H9 (cell line): ENCODE results near the gene IGIP. TPM values are rescaled to one million over a fixed set of nuclear protein-coding genes. Genes with fewer than 3 reads are reported as not detected.

ENCODE experiments used
- DNase-seq: peaks from one replicate; pipeline ENCODE4 v3.0.0-alpha.2; 2017
- H2AFZ ChIP-seq: one replicate; pipeline ENCODE4 v1.6.1; 2013; ENCODE audit warnings: mild to moderate bottlenecking, low read length, control low read depth, moderate library complexity
- H2AK5ac ChIP-seq: 2 replicates; pipeline ENCODE4 v1.6.1; 2013; ENCODE audit warnings: low read length, control low read depth, mixed read lengths; ENCODE audit not compliant: insufficient read length
- H2BK120ac ChIP-seq: one replicate; pipeline ENCODE4 v1.6.1; 2013; ENCODE audit warnings: low read depth, mild to moderate bottlenecking, low read length, control low read depth, inconsistent platforms; ENCODE audit not compliant: poor library complexity, severe bottlenecking
- H2BK12ac ChIP-seq: 2 replicates; pipeline ENCODE4 v1.6.1; 2013; ENCODE audit warnings: low read length, control low read depth, mixed read lengths, low read depth; ENCODE audit not compliant: insufficient read length
- H2BK15ac ChIP-seq: 2 replicates; pipeline ENCODE4 v1.6.1; 2013; ENCODE audit warnings: low read depth, low read length, control low read depth
- H2BK20ac ChIP-seq: one replicate; pipeline ENCODE4 v1.6.1; 2013; ENCODE audit warnings: low read depth, mild to moderate bottlenecking, low read length, control low read depth, inconsistent platforms; ENCODE audit not compliant: poor library complexity, severe bottlenecking
- H2BK5ac ChIP-seq: 2 replicates; pipeline ENCODE4 v1.6.1; 2013; ENCODE audit warnings: low read length, control low read depth, mixed read lengths; ENCODE audit not compliant: insufficient read length
- H3K14ac ChIP-seq: 2 replicates; pipeline ENCODE4 v1.6.1; 2013; ENCODE audit warnings: low read length, control low read depth; ENCODE audit not compliant: insufficient read depth
- H3K18ac ChIP-seq: 2 replicates; pipeline ENCODE4 v1.6.1; 2013; ENCODE audit warnings: low read depth, mild to moderate bottlenecking, mixed read lengths, low read length, control low read depth; ENCODE audit not compliant: insufficient read length
- H3K23ac ChIP-seq: 2 replicates; pipeline ENCODE4 v1.6.1; 2013; ENCODE audit warnings: low read length, control low read depth, mixed read lengths, low read depth; ENCODE audit not compliant: insufficient read length
- H3K23me2 ChIP-seq: 2 replicates; pipeline ENCODE4 v1.6.1; 2013; ENCODE audit warnings: low read depth, mild to moderate bottlenecking, mixed read lengths, low read length, control low read depth; ENCODE audit not compliant: insufficient read length, poor library complexity, severe bottlenecking
- H3K27ac ChIP-seq: 2 replicates; pipeline ENCODE4 v1.5.1; 2013; ENCODE audit warnings: low read length, control low read depth, mixed read lengths, low read depth; ENCODE audit not compliant: insufficient read length
- H3K27me3 ChIP-seq: 2 replicates; pipeline ENCODE4 v1.6.1; 2013; ENCODE audit warnings: low read length, control low read depth, inconsistent platforms; ENCODE audit not compliant: insufficient read depth
- H3K4ac ChIP-seq: 2 replicates; pipeline ENCODE4 v1.6.1; 2013; ENCODE audit warnings: low read depth, mild to moderate bottlenecking, control low read depth, inconsistent platforms, low read length, moderate library complexity
- H3K4me1 ChIP-seq: 2 replicates; pipeline ENCODE4 v1.6.1; 2013; ENCODE audit warnings: low read length, control low read depth, inconsistent platforms; ENCODE audit not compliant: insufficient read depth
- H3K4me2 ChIP-seq: 2 replicates; pipeline ENCODE4 v1.6.1; 2013; ENCODE audit warnings: low read length, control low read depth, mixed read lengths; ENCODE audit not compliant: insufficient read length, insufficient read depth
- H3K56ac ChIP-seq: 2 replicates; pipeline ENCODE4 v1.6.1; 2013; ENCODE audit warnings: low read depth, mild to moderate bottlenecking, mixed read lengths, low read length, control low read depth; ENCODE audit not compliant: insufficient read length
- H3K79me1 ChIP-seq: 2 replicates; pipeline ENCODE4 v1.6.1; 2013; ENCODE audit warnings: low read depth, mild to moderate bottlenecking, moderate library complexity, low read length, control low read depth, inconsistent platforms; ENCODE audit not compliant: insufficient read depth, poor library complexity, severe bottlenecking
- H3K79me2 ChIP-seq: 2 replicates; pipeline ENCODE4 v1.6.1; 2013; ENCODE audit warnings: low read length, control low read depth, inconsistent platforms; ENCODE audit not compliant: insufficient read depth
- H3K9ac ChIP-seq: 2 replicates; pipeline ENCODE4 v1.6.1; 2013; ENCODE audit warnings: low read length, control low read depth, mixed read lengths; ENCODE audit not compliant: insufficient read length; ENCODE audit errors: extremely low read depth
- H3K9me3 ChIP-seq: one replicate; pipeline ENCODE4 v1.6.1; 2013; ENCODE audit warnings: low read depth, low read length, inconsistent platforms; ENCODE audit not compliant: control insufficient read depth
- H3T11ph ChIP-seq: one replicate; pipeline ENCODE4 v1.6.1; 2013; ENCODE audit warnings: mild to moderate bottlenecking, low read length, control low read depth, inconsistent platforms
- H4K20me1 ChIP-seq: one replicate; pipeline ENCODE4 v1.6.1; 2013; ENCODE audit not compliant: control insufficient read depth, insufficient read length, insufficient read depth
- H4K5ac ChIP-seq: 2 replicates; pipeline ENCODE4 v1.6.1; 2013; ENCODE audit warnings: low read depth, mild to moderate bottlenecking, mixed read lengths, low read length, control low read depth; ENCODE audit not compliant: insufficient read length
- H4K8ac ChIP-seq: replicated peaks from 2 replicates; pipeline ENCODE4 v1.6.1; 2013; ENCODE audit warnings: low read length, control low read depth, mixed read lengths, low read depth; ENCODE audit not compliant: insufficient read length
- H4K91ac ChIP-seq: 2 replicates; pipeline ENCODE4 v1.6.1; 2013; ENCODE audit warnings: low read depth, mild to moderate bottlenecking, moderate library complexity, mixed read lengths, low read length, control low read depth; ENCODE audit not compliant: insufficient read length
- H3K27ac Mint-ChIP-seq, 3 experiments: 2 replicates in 2 of 3; 3 replicates in 1 of 3; pipeline ENCODE4 v1.8.0; 2020 to 2021; ENCODE audit warnings: mixed read lengths in 3 of 3, mild to moderate bottlenecking in 1 of 3, moderate library complexity in 1 of 3
- H3K27me3 Mint-ChIP-seq: 2 replicates; pipeline ENCODE4 v1.8.0; 2021; ENCODE audit warnings: low read depth, mild to moderate bottlenecking, moderate library complexity, mixed read lengths
- H3K36me3 Mint-ChIP-seq, 3 experiments: 2 replicates in 2 of 3; 3 replicates in 1 of 3; pipeline ENCODE4 v1.8.0; 2020 to 2021; ENCODE audit warnings: low read depth in 3 of 3, mixed read lengths in 3 of 3; ENCODE audit not compliant: insufficient read depth in 1 of 3
- H3K4me1 Mint-ChIP-seq, 2 experiments: 2 replicates each; pipeline ENCODE4 v1.8.0; 2020; ENCODE audit warnings: mixed read lengths in 2 of 2
- H3K4me3 Mint-ChIP-seq, 2 experiments: 2 replicates in 1 of 2; 3 replicates in 1 of 2; pipeline ENCODE4 v1.8.0; 2020 to 2021; ENCODE audit warnings: mild to moderate bottlenecking in 2 of 2, mixed read lengths in 2 of 2, moderate library complexity in 1 of 2
- H3K9me3 Mint-ChIP-seq, 2 experiments: 2 replicates in 1 of 2; 3 replicates in 1 of 2; pipeline ENCODE4 v1.8.0; 2020; ENCODE audit warnings: mild to moderate bottlenecking in 2 of 2, mixed read lengths in 2 of 2, moderate library complexity in 1 of 2
- CTCF ChIP-seq: fragments of 200-600 bp; sonication (generic); conservative IDR thresholded peaks from 3 replicates; pipeline ENCODE4 v1.8.0; 2021; ENCODE audit warnings: antibody characterized with exemption, mild to moderate bottlenecking
- WGBS: extraction: QIAGEN DNeasy Blood & Tissue Kit; methylation state at CpG from one replicate; pipeline ENCODE4 v1.1.7; 2013; ENCODE audit warnings: missing lambda C conversion rate, low lambda C conversion rate, mixed read lengths; ENCODE audit not compliant: insufficient read length; ENCODE audit errors: extremely low coverage; 5-methylcytosine and 5-hydroxymethylcytosine counted together
- total RNA-seq: library from RNA; stranded (reverse); gene quantifications from 2 replicates; pipeline ENCODE4 v1.2.1, GENCODE V29; 2021

Gene IGIP
- total RNA-seq, 1 experiment from 2014 or later: 0.52 TPM

GRCh38 chr5:140142246-140142645, 16.5 kb downstream of the IGIP start:
- Histone ChIP-seq H3K23me2 (peaks cover 8% of the 10 kb centered on the region), H3K4me2 (no peak overlapping the region), H2BK15ac (no peak overlapping the region), H2BK20ac (no peak overlapping the region), H4K20me1 (no peaks in the 10 kb centered on the region), H4K5ac (no peak overlapping the region), H3K4me1 (no peaks in the 10 kb centered on the region), H3K27ac (no peak overlapping the region), H3K9ac (no peak overlapping the region), H3K9me3 (no peaks in the 10 kb centered on the region), H4K8ac (no peak overlapping the region), H4K91ac (no peak overlapping the region), H2AFZ (no peak overlapping the region), H3T11ph (no peak overlapping the region), H3K56ac (no peak overlapping the region), H3K14ac (no peak overlapping the region), H3K23ac (no peak overlapping the region), H3K79me1 (no peaks in the 10 kb centered on the region), H2BK120ac (no peak overlapping the region), H2BK5ac (no peak overlapping the region), H3K27me3 (peaks cover 19% of the 10 kb centered on the region; the same call in 1 of the 2 replicates), H2BK12ac (no peak overlapping the region), H3K79me2 (no peaks in the 10 kb centered on the region), H3K4ac (no peak overlapping the region), H3K18ac (no peak overlapping the region), H2AK5ac (no peak overlapping the region)
- no peak for TF ChIP-seq CTCF
- no peak for DNase-seq
- no peaks in the 10 kb centered on the region for H3K36me3 Mint-ChIP-seq
- no peaks in the 10 kb centered on the region for H3K9me3 Mint-ChIP-seq
- H3K27me3 Mint-ChIP-seq: peaks cover 45% of the 10 kb centered on the region
- peaks cover 12 to 13% of the 10 kb centered on the region in 2 experiments for H3K4me1 Mint-ChIP-seq
- WGBS: no CpG with 5 or more reads among the region's 5 CpGs
- H3K27ac Mint-ChIP-seq: no peak overlapping the region
- H3K4me3 Mint-ChIP-seq: no peak overlapping the region
